HG02973 (cell line): Measurements from ENCODE around the gene MAP3K3.

Experiments used
- ATAC-seq: cut with Tn5 transposase; IDR thresholded peaks from one replicate; pipeline ENCODE4 v1.9.1; 2021; ENCODE audit warnings: moderate library complexity; ENCODE audit not compliant: unreplicated experiment

MAP3K3 gene

DNA sequence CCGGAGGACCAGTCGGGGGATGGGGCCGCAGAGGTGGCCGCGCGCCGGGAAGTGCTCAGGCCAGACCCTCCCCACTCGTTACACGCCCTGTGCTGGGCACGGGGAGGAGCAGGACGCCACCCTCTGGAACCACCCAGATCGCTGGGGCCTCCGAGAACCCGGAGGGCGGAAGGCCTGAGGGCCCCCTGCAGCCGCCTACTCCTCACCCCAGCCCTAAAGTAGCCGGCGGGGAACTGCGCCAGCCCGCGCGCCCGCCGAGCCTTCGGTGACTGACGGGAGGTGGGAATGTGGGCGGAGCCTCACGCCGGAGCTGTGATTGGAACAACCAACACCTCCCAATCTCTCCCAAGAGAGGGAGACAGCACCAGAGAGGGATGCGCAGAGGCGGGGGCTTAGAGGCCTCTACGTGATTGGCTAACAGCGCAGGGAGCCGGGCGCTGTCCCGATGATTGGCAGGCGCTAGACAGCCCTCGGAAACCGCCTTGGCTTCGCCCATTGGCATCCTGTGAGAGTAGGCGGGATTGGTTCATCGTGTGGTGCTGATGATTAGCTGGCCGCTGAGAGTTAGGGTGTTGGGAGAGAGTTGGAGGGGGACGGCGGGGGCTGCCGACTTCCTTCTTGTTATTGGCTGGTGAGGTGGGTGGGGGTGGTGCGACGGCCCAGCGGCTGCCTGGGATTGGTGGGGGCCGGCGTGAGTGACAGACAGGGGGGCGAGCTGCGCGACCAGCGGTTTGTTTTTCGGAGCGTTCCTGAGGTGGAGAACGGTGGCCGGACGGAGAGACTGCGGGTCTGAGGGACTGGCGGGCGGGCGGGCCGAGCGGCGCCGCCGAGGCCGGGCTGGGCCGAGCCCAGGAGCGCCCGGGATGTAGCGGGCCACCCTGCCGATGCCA, at the start of gene MAP3K3:
Gene MAP3K3, plus strand, starts transcription at position 734 of the 890 bp plus-strand sequence. CDS start 343 bp downstream, outside the sequence.
- peak; percentile 89 for ATAC-seq

DNA sequence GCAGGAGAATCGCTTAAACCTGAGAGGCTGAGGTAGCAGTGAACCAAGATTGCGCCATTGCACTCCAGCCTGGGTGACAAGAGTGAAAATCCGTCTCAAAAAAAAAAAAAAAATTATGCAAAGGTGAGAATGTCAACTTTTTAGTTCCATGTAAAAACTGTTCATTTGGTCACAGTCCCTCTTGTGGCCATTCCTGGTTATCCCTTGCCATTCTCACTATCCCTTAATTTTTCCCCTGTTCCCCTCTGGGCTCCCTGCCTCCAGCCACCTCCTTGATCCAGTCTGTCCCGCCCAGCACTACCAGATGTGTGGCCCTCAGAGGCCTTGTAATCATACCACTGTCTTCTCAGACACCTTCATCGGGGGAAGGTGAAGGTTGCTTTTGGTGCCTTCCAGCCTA, 48.6 kb upstream of the MAP3K3 start:
- no peak for ATAC-seq

DNA sequence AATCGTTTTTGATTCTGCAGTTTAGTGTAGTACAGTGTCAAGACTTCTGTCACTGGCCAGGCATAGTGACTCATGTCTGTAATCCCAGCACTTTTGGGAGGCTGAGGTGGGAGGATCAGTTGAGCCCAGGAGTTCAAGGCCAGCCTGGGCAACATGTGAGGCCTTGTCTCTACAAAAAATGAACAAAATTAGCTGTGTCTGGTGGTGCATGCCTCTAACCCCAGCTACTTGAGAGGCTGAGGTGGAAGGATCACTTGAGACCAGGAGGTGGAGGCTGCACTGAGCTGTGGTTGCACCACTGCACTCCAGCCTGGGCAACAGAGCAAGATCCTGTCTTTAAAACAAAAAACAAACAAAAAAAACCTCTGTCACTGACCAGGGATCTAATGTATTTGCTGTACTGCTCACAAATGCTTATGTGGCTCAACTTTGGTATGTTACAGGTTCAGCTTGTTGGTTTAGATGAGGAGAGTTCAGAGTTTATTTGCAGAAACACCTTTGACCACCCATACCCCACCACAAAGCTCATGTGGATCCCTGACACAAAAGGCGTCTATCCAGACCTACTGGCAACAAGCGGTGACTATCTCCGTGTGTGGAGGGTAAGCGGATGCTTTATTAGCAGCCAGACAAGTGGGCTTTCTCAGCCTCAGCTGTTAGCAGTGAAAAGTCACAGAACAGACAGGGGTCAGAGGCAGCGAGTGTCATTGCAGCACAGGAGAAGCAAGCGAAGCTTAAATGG, 44.0 kb upstream of the MAP3K3 start:
- no peak for ATAC-seq

DNA sequence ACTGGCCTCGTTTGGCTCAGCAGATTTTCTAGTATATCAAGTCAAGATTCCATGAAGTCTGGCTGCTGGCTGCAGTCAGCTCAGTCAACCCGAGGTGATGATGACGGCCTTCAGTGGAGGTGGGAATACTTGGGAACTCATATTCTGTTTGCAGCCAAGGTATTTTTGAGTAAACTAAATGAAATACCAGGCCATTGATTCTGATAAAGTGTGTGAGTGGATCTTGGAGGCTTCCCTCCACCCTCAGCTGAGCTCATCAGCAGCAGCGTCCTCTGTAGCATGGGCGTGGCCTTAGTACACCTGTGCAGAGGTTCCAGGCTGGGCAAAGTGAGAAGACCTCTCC, 43.5 kb upstream of the MAP3K3 start:
- no peak for ATAC-seq

DNA sequence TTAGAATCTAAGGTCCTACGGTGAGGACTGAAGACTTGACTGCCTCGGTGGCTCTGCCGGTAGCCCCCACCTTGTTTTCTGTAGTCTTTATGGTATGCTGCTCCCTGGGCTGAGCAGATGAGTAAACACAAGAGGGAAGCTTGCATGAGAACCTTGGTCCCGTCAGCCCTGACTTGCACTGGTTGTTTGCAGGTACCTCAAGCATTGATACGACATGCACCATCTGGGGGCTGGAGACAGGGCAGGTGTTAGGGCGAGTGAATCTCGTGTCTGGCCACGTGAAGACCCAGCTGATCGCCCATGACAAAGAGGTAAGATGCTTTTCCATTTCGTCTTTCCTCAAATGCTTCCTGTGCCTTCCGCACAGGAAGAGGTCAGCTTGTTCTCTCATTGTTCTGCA, 42.6 kb upstream of the MAP3K3 start:
- no peak for ATAC-seq

DNA sequence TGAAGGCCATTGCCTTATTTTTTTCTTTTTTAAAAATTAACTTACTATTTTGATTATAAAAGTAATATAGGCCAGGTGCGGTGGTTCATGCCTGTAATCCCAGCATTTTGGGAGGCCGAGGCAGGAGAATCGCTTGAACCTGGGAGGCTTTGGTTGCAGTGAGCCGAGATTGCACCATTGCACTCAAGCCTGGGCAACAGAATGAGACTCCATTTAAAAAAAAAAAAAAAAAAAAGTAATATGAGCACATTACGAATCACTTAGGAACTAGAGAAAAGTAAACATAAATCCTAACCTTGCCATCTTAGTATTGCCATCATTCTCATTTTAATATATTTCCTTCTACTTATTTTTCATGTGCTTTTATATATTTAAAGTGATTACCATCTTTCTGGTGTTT, 34.4 kb upstream of the MAP3K3 start:
- no peak for ATAC-seq

DNA sequence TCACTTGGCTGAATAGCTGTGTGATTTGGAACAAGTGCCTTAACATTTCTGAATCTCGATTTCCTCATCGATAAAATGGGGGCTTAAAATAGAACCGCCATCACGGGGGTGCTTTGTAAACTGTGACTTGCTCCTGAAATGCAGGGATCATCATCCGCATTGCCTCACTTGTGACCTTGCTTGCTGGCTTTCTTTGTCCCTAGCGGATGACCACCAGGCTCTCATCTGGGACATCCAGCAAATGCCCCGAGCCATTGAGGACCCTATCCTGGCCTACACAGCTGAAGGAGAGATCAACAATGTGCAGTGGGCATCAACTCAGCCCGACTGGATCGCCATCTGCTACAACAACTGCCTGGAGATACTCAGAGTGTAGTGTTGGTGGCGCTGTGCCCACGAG, 33.4 kb upstream of the MAP3K3 start:
- no peak for ATAC-seq

DNA sequence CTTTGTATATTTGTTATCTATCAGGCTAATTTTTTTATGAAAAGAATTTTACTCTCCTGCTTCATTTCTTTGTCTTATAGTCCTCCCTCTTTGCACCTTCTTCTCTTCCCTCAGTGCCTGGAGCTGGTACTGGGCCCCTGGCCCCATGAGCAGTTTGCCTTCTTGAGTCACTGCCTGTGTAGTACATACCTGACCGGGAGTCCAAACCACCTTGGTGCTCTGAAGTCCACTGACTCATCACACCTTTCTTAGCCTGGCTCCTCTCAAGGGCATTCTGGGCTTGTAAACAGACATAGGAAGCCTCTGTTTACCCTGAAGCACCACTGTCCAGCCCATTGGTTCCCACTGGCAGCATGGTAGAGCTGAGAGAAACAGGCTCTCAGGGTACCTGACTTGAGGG, 32.6 kb upstream of the MAP3K3 start:
- no peak for ATAC-seq

DNA sequence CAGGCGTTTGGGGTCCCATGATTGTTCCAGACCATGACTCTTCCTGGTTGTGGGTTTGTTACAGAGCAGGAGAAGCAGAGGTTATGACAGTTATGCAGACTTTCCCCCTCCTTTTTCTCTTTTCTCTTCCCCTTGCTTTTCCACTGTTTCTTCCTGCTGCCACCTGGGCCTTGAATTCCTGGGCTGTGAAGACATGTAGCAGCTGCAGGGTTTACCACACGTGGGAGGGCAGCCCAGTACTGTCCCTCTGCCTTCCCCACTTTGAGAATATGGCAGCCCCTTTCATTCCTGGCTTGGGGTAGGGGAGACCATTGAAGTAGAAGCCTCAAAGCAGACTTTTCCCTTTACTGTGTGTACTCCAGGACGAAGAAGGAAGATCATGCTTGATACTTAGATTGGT, 29.4 kb upstream of the MAP3K3 start:
- ATAC-seq: no peak

DNA sequence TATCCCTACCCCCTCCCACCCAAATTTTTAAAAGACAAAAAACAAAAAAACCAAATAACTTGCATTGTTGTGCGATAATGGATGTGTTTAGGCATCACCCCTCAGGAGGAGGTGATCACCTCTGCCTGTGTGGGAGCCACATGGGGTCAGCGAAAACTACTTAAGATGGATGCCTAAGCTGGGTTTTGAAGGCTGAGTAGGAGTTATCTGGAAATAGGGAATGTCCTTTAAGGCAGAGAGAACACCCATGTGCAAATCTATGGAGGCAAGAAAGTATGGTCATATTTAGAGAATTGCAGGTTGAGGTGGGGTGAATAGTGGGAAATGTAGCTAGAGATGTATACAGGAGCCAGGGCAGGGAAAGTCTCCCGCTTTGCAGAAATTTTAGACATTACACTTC, 27.1 kb upstream of the MAP3K3 start:
- ATAC-seq: no peak

DNA sequence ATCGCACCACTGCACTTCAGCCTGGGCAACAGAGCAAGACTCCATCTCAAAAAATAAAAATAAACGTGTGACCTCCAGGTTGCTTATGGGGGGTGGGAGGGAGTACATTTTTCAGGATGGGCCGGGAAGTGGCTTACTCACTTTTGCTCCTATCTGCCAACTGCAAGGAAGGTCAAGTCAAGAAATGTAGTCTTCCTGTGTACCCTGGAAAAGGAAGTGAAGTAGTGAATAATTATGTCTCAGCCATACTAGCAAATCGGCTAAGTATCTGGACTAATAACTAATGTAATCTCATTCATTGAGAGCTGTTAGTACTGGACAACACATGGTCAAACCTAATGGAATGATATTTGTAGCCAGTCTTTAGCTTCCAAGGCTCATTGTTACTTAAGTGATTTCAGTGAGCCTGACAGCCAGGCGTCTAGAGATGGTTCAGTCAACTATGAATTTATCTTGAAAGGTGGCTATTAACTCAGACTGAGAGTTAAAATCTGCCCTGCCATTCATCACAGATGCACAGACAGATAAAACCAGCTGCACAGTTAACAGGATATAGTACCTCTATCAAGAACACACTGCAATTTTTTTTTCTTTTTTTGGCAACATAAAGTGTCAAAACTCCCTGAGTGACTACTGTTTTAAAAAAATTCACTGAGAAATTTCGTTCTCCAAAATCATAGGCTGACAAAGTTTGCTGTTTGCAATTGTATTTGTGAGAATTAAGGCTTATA, 25.2 kb upstream of the MAP3K3 start:
- ATAC-seq: no peak

DNA sequence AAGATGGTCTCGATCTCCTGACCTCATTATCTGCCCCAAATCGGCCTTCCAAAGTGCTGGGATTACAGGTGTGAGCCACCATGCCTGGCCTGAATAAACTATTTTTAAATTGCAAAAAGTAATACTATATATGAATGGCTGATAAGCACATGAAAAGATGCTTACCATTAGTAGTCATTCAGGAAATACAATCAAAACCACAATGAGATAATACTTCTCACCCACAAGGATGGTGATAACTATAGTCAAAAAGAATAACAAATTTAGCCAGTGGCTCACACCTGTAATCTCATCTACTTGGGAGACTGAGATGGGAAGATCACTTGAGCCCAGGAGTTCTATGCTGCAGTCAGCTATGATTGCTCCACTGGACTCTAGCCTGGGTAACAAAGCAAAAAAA, 23.9 kb upstream of the MAP3K3 start:
- no peak for ATAC-seq

DNA sequence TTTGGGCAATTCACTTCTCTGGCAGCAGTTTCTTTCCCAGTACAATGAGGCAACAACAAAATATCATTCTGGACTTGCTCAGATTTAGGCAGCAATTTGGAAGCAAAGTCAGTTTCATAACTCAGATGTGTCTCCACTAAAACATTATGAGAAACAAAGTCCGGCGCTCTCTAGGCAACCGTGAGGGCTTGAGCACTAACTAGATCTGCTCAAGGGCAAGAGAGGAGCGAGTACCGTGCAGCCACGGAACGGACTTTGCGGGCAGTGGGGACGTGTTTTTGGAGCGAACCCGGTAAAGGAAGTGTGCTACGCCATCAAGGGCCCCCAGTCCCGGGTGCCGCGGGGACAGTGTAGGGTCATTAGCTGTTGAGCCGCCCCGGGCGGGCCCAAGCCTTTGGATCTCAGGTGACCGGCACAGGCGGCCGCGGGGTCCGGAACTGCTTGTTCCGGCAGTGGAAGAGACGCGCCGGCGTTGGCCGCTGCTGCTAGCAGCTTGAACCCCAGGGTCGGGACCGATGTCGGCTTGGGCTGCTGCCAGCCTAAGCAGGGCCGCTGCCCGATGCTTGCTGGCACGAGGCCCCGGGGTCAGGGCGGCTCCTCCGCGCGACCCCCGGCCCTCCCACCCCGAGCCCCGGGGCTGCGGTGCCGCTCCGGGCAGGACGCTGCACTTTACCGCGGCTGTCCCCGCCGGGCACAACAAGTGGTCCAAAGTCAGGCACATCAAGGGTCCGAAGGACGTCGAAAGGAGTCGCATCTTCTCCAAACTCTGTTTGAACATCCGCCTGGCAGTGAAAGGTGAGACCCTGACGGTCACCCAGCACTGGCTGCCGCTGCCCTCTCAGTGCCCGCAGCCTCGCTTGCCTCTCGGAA, 21.4 kb upstream of the MAP3K3 start, which contains the start of gene TACO1:
Gene TACO1, plus strand, starts transcription at position 327 of the 870 bp plus-strand sequence. Its CDS starts 189 bp downstream, at position 516.
- peak; percentile 76 for ATAC-seq

DNA sequence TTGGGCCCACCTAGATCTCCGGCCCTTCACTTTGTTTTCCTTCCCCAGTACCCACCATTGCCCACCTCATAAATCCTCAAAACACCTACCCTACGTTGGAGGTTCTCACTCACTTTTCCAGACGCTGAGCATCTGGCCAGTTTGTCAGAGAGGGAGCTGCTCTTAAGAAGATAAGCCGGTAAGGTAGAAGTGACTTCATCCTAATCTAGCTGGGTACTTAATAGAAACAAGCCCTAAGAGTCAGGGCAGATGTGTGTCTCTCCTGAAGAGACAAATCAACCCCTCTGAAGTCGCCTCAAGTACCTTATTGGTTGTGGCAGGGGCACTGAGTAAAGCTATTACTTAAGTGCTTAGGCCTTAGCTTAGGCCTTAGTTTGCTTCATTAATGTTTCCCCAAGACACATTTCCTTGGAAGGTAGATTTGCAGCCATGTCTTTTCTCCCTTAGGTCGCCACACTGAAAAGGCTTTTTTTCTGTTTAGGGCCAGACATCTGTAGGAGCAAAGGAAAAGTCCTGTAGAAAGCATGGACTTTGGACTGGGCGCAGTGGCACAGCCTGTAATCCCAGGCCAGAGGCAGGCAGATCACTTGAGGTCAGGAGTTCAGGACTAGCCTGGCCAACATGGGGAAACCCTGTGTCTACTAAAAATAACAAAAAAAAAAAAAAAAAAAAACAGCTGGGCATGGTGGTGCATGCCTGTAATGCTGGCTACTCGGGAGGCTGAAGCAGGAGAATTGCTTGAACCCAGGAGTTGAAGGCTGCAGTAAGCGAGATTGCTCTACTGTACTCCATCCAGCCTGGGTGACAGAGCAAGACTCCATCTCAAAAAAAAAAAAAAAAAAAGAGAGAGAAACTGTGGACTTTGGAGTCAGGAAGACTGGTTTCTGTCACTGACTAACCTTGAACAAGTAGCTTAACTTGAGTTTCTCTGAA, 20.5 kb upstream of the MAP3K3 start:
- no peak for ATAC-seq

DNA sequence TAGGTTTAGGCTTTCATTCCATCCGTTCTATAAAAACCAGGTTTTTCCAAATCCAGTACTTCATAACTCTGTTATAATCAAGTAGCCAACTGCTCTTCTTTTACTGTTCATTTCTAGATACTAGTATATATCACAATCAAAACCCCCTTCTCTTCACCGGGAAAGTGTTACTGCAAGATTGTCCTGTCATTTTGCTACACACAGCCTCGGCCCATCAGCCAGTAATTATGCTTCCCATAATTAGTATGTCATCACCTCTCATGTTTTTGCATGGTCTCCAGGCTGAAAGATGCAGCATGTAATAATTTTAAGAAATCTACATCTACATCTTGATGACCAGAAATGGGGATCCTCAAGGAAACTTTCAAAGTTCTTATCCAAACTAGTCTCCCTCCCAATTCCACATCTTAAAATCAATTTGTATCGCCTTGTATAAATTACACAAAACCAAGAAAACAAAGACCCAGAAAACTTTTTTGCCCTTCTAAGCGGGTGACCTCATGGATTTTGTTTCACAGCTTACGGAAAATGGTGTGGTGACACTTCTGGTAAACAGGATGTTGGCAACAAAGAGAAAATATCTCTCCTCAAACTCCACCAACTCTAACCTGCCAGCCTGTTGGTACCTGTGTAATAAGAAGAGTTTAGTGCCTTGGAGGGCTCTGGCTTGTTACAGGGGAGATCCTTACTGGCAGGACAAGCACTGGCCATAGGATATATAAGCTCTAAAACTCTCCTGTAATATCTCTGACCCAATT, 12.2 kb upstream of the MAP3K3 start:
- no peak for ATAC-seq

DNA sequence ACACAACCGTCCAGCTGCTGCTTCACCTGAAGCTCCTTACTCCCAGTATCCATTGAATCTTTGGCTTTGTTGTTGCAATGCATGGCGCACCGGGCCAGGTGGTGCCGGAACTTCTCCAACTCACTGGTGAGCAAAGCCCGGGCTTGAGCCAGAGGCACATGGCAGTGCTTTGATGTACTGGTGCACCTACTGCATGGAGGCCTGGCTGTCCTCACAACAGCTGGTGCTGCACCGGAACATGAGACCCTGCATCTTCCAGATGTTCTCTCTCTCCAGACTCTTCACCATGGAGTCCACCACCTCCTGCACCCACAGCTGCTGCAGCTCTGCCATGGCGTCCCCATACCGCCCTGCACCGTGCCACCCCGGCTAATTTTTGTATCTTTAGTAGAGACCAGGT, 11.4 kb upstream of the MAP3K3 start:
- no peak for ATAC-seq

DNA sequence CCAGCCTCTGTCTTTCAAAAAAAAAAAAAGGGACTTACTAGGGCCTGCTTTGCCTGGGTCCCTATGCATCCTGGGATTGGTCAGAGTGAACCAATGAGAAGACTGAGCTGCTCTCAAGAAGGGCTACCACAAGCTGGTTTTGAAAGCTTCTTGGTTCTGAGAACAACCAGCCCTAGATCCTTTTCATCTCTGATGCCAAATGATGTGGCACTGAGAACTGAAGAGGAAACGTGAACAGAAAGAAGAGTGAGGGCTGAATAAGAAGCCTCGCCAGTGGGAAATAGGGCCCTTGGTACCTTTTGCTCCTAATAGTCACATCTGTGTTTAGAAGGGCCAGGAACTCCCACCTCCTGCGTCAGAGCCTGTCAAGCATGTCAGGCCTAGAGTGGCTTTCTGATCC, 10.9 kb upstream of the MAP3K3 start:
- ATAC-seq: no peak

DNA sequence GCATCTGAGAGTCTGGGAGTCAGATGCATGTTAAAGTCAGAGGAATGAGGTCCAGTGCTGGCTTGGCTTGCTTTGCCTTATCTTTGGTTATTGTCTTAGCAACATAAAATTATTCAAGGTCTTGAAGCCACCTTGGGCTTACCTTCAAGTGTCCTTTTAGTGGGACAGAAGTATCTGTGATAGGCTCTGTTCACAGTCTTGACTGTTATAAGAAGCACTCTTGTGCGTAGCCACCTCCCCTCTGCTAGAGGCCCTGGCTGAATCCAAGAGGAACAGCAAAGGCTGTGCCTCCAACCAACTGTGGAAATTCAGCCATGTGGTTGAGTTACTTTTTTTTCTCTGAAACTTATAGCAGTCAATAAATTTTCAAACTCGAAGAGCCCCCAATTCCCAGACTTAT, 8.6 kb upstream of the MAP3K3 start:
- no peak for ATAC-seq

DNA sequence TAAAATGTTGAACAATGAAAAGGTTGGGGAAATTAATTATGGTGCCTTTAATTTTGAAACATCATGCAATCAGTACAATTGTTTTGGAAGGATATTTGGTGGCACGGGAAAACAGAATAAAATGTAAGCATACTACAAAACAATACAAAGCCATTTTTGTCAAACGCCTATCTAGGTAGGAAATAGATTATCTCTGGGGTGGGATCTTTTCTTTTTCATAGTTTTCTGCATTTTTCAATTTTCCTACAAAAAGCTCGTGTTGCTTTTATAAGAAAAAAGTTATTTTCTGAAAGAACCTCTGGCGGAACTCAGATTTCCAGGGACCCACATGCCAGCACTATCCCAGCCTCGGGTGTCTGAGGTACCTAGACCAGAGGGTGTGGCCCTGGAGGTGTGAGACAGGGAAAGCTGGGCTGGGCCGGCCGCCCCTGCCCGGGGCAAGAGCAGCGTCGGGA, 961 bp upstream of the MAP3K3 start:
- no peak for ATAC-seq
